Smooth muscle cell (in vitro differentiated cells): ENCODE data around the gene MMAB. TPM values are rescaled to one million over a fixed set of nuclear protein-coding genes. Genes with fewer than 3 reads are reported as not detected.

Experiments
- DNase-seq: peaks from one replicate; lab custom pipeline; 2025; ENCODE audit not compliant: unreplicated experiment; lab: John Stamatoyannopoulos, UW
- H2AFZ ChIP-seq: fragments of 200-600 bp; sonication (generic); 2 replicates; pipeline ENCODE4 v1.6.0; 2016; ENCODE audit warnings: antibody characterized with exemption, low read depth, mild to moderate bottlenecking
- H3F3A ChIP-seq: fragments of 200-600 bp; sonication (generic); 2 replicates; pipeline ENCODE4 v1.6.0; 2017; ENCODE audit warnings: antibody characterized with exemption, low read depth
- H3K27ac ChIP-seq: fragments of 200-600 bp; sonication (generic); 2 replicates; pipeline ENCODE4 v1.5.1; 2016; ENCODE audit warnings: low read depth, mild to moderate bottlenecking
- H3K27me3 ChIP-seq: fragments of 200-600 bp; sonication (generic); 2 replicates; pipeline ENCODE4 v1.6.1; 2016; ENCODE audit warnings: low read depth, mild to moderate bottlenecking
- H3K36me3 ChIP-seq: fragments of 200-600 bp; sonication (generic); 2 replicates; pipeline ENCODE4 v1.5.1; 2016; ENCODE audit warnings: low read depth
- H3K4me1 ChIP-seq: fragments of 200-600 bp; sonication (generic); 2 replicates; pipeline ENCODE4 v1.5.1; 2016; ENCODE audit warnings: low read depth
- H3K4me2 ChIP-seq: fragments of 200-600 bp; sonication (generic); 2 replicates; pipeline ENCODE4 v1.6.0; 2016; ENCODE audit warnings: mild to moderate bottlenecking
- H3K4me3 ChIP-seq: fragments of 200-600 bp; sonication (generic); 2 replicates; pipeline ENCODE4 v1.5.1; 2016; ENCODE audit warnings: mild to moderate bottlenecking
- H3K79me2 ChIP-seq: fragments of 200-600 bp; sonication (generic); 2 replicates; pipeline ENCODE4 v1.6.0; 2016; ENCODE audit warnings: low read depth, mild to moderate bottlenecking
- H3K9ac ChIP-seq: fragments of 200-600 bp; sonication (generic); 2 replicates; pipeline ENCODE4 v1.6.0; 2016; ENCODE audit warnings: low read depth
- H3K9me3 ChIP-seq: fragments of 200-600 bp; sonication (generic); replicated peaks from 2 replicates; pipeline ENCODE4 v1.5.1; 2016; ENCODE audit warnings: low read depth
- H4K20me1 ChIP-seq: fragments of 200-600 bp; sonication (generic); 2 replicates; pipeline ENCODE4 v1.6.0; 2016; ENCODE audit warnings: low read depth
- WGBS: methylation state at CpG from one replicate; pipeline ENCODE4 v1.1.7; 2016; ENCODE audit warnings: low lambda C conversion rate; 5-methylcytosine and 5-hydroxymethylcytosine counted together
- polyA plus RNA-seq: library from polyadenylated mRNA; unstranded; fragments of >200 nt; fragmentation: Nextera tagmentation; extraction: Ambion mirVana; gene quantifications from 2 replicates; pipeline ENCODE4 v1.2.1, GENCODE V29; 2016
- total RNA-seq: library from RNA; depleted of rRNA; stranded (reverse); fragments of >200 nt; gene quantifications from 2 replicates; pipeline ENCODE4 v1.2.3, GENCODE V29; 2014
- TF ChIP-seq, protein P1 (sequence below): fragments of 200-600 bp; sonication (generic); IDR thresholded peaks from 2 replicates; pipeline ENCODE4 v1.5.1; 2017; ENCODE audit warnings: borderline replicate concordance, mild to moderate bottlenecking, antibody characterized with exemption; ENCODE audit not compliant: insufficient read depth, poor library complexity, severe bottlenecking

Gene MMAB
- total and polyA plus RNA-seq, 2 experiments from 2014 or later, result 20.2 to 51.7 TPM

DNA sequence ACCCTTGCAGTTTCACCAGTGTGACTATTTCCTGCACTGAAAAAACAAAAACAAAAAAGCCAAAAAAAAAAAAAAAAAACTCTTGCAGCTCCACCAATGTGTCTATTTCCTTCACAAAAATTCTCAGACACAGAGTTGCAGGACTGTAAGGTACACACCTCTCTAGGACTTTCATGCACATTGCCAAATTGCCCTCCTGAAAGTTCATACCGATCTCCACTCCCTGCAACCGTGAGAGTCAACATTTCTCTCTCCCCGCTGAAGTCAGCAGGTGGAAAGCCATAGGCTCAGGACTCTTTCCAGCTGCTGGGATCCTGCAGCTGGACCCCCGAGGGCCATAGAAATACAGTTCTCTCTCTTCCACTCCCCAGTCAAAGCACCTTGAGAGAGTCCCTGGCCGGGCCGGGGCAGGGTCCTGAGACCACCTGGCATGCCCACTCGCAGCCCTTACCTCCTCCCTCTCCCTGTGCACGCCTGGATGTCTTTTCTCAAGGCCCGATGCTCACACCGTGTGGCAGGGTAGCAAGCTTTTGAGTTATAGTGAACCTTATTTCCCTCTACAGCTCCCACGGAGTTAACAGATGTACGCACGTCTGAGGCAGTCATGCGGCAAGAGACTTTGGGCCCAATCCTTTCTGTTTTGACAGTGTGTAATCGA lies 23.6 kb downstream of the MMAB start:
- H3K9me3 ChIP-seq, result no peaks in the 10 kb centered on the region
- 90% methylated on average over 15 of the region's 15 CpGs for WGBS
- H3F3A ChIP-seq, result no peaks in the 10 kb centered on the region
- TF ChIP-seq, protein P1, sequence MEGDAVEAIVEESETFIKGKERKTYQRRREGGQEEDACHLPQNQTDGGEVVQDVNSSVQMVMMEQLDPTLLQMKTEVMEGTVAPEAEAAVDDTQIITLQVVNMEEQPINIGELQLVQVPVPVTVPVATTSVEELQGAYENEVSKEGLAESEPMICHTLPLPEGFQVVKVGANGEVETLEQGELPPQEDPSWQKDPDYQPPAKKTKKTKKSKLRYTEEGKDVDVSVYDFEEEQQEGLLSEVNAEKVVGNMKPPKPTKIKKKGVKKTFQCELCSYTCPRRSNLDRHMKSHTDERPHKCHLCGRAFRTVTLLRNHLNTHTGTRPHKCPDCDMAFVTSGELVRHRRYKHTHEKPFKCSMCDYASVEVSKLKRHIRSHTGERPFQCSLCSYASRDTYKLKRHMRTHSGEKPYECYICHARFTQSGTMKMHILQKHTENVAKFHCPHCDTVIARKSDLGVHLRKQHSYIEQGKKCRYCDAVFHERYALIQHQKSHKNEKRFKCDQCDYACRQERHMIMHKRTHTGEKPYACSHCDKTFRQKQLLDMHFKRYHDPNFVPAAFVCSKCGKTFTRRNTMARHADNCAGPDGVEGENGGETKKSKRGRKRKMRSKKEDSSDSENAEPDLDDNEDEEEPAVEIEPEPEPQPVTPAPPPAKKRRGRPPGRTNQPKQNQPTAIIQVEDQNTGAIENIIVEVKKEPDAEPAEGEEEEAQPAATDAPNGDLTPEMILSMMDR, result no peak
- no peak overlapping the region for H3K27ac ChIP-seq
- no peaks in the 10 kb centered on the region for H4K20me1 ChIP-seq
- H3K79me2 ChIP-seq, result no peaks in the 10 kb centered on the region
- H3K9ac ChIP-seq, result no peak overlapping the region
- H3K27me3 ChIP-seq, result no peaks in the 10 kb centered on the region
- H3K4me1 ChIP-seq, result no peaks in the 10 kb centered on the region
- H3K36me3 ChIP-seq, result no peaks in the 10 kb centered on the region
- H2AFZ ChIP-seq, result no peak overlapping the region
- DNase-seq, result no peak
- no peak overlapping the region for H3K4me3 ChIP-seq
- no peak overlapping the region for H3K4me2 ChIP-seq

DNA sequence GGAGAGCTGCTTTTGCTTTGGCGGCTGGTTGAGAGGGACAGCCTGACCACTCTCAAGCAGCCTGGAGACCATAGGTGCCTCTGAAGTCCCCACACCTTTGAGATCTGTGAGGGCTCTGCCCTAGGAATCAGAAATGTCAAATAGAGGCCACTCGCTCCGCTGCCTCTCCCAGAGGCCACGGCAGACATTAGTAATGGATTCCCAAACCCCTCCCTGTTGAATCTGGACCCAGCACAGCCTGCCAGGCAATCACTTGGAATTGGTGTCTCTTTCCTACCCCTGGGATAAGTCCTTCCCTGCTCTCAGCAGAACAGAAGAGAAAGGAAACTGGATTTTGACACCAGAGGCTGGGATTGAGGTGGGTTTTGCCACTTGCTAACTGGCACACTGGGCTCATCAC lies 25.0 kb downstream of the MMAB start:
- no peaks in the 10 kb centered on the region for H3K4me1 ChIP-seq
- no peak for DNase-seq
- H3K27me3 ChIP-seq, result no peaks in the 10 kb centered on the region
- H3F3A ChIP-seq, result no peaks in the 10 kb centered on the region
- H3K27ac ChIP-seq, result no peak overlapping the region
- H3K9ac ChIP-seq, result no peak overlapping the region
- no peaks in the 10 kb centered on the region for H3K9me3 ChIP-seq
- no peak overlapping the region for H3K4me2 ChIP-seq
- H3K36me3 ChIP-seq, result no peaks in the 10 kb centered on the region
- H3K4me3 ChIP-seq, result no peak overlapping the region
- no peak overlapping the region for H2AFZ ChIP-seq
- no peaks in the 10 kb centered on the region for H4K20me1 ChIP-seq
- TF ChIP-seq, protein P1, result no peak
- 82% methylated on average over 4 of the region's 4 CpGs for WGBS
- no peaks in the 10 kb centered on the region for H3K79me2 ChIP-seq

DNA sequence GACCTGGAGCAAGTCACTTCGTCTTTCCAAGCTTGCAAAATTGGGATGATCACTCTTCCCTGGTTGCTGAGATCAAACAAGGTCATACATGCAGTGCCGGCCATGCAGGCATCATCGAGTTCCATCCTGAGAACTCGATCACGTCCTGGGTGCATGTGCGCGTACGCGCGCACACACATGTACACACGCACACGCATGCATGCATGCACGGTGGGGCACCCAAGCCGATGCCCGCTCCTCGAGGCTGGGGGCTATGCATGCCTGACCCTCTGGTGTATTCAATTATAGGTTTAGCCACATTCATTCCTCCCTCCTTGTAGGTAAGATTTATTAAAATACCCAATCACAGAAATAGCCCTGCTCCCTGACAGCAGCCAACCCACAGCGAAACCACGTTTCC lies 26.0 kb downstream of the MMAB start:
- 96% methylated on average over 18 of the region's 18 CpGs for WGBS
- H4K20me1 ChIP-seq, result no peaks in the 10 kb centered on the region

DNA sequence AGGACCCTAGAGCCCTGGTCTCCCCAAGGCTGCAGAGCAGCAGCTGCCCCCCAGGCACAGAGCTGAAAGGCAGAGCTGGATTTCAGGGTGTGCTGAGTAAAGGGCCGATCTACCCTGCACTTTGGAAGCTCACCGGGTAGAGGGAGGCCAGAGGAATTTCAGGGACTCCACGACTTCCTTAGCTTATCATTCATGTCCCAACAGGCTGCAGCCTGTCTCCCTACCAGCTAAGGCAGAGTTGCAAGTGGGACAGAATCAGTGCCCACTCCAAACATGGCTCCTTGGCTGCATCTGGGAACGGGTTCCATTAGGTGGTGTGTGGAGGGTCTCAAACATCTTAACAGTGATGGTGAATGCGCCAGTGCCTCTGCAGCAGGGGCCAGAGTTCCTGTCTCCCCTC lies 27.5 kb downstream of the MMAB start:
- Histone ChIP-seq H3K9me3 (no peaks in the 10 kb centered on the region), H2AFZ (no peak overlapping the region), H4K20me1 (no peaks in the 10 kb centered on the region), H3K79me2 (no peaks in the 10 kb centered on the region), H3K4me3 (no peak overlapping the region), H3K4me2 (no peak overlapping the region), H3K27me3 (no peaks in the 10 kb centered on the region), H3K4me1 (no peaks in the 10 kb centered on the region), H3K36me3 (no peaks in the 10 kb centered on the region), H3F3A (peaks cover 3% of the 10 kb centered on the region), H3K27ac (no peak overlapping the region), H3K9ac (no peak overlapping the region)
- 78% methylated on average over 5 of the region's 5 CpGs for WGBS
- TF ChIP-seq, protein P1, result no peak
- DNase-seq, result no peak

More for the DNA sequence above, 26.0 kb downstream of the MMAB start:
- no peaks in the 10 kb centered on the region for H3K27me3 ChIP-seq
- no peak for DNase-seq
- no peak overlapping the region for H3K9ac ChIP-seq
- no peak overlapping the region for H3K4me2 ChIP-seq
- TF ChIP-seq, protein P1, result no peak
- no peak overlapping the region for H3K4me3 ChIP-seq
- no peaks in the 10 kb centered on the region for H3K36me3 ChIP-seq
- H3F3A ChIP-seq, result no peaks in the 10 kb centered on the region
- no peaks in the 10 kb centered on the region for H3K79me2 ChIP-seq
- H2AFZ ChIP-seq, result no peak overlapping the region
- no peaks in the 10 kb centered on the region for H3K9me3 ChIP-seq
- H3K4me1 ChIP-seq, result no peaks in the 10 kb centered on the region
- H3K27ac ChIP-seq, result no peak overlapping the region
